Left lung (tissue), 10 donors: ENCODE results near the gene RLF. TPM values are rescaled to one million over a fixed set of nuclear protein-coding genes. Genes with fewer than 3 reads are reported as not detected.

ENCODE experiments used
- ATAC-seq: fragments of 200-7000 bp; cut with Tn5 transposase; one replicate; pipeline ENCODE4 v1.9.1; 2020; ENCODE audit warnings: moderate library complexity
- DNase-seq, 4 donors: peaks; one replicate each; pipeline ENCODE4 v3.0.0-alpha.2; 2013 to 2020
- H3K27ac ChIP-seq, 2 donors: fragments of 200-600 bp; sonication (generic) in 1 of 2; one replicate each; pipeline versions ENCODE4 v1.5.0 to v1.8.0; 2020 to 2021
- H3K27me3 ChIP-seq, 2 donors: fragments of 200-600 bp; sonication (generic) in 1 of 2; one replicate each; pipeline versions ENCODE4 v1.5.0 to v1.8.0; 2020 to 2021
- H3K36me3 ChIP-seq, 2 donors: fragments of 200-600 bp; sonication (generic) in 1 of 2; one replicate each; pipeline versions ENCODE4 v1.5.0 to v1.8.0; 2020 to 2021
- H3K4me1 ChIP-seq, 2 donors: fragments of 200-600 bp; one replicate each; pipeline ENCODE4 v1.8.0; 2021
- H3K4me3 ChIP-seq, 2 donors: fragments of 200-600 bp; sonication (generic) in 1 of 2; one replicate each; pipeline versions ENCODE4 v1.5.0 to v1.8.0; 2020 to 2021; ENCODE audit warnings: mild to moderate bottlenecking in 1 of 2
- H3K9me3 ChIP-seq, 2 donors: fragments of 200-600 bp; sonication (generic) in 1 of 2; one replicate each; pipeline versions ENCODE4 v1.5.0 to v1.8.0; 2020 to 2021
- intact Hi-C, 2 donors: fragments of 100-400 bp; cut with DNase I; formaldehyde crosslinking; loops; one replicate each; pipeline versions ENCODE4 v1.11.2 to v1.14.2; 2022
- polyA plus RNA-seq, 6 donors: library from polyadenylated mRNA; unstranded; fragments of 120-200 nt; gene quantifications; one replicate each; pipeline ENCODE4 v1.2.1, GENCODE V29; 2013; ENCODE audit not compliant: insufficient read length in 6 of 6
- total RNA-seq, 2 donors: library from RNA; stranded (reverse); fragmentation: NEBNext Ultra II Directional; extraction: Animal tissue kit (Norgen Biotek cat#: 25700); gene quantifications; one replicate each; pipeline ENCODE4 v1.2.1, GENCODE V29; 2021
- TF ChIP-seq, protein P1 (sequence below), 2 donors: fragments of 200-600 bp; sonication (generic) in 1 of 2; IDR thresholded peaks; one replicate each; pipeline versions ENCODE4 v1.5.0 to v1.8.0; 2021; ENCODE audit warnings: antibody characterized with exemption in 2 of 2
- donor health status: DM: no; HTN: yes; CAD: no.
- donor health status: DM: no; HTN: no; CAD: no.

RLF gene
- total and polyA plus RNA-seq, 8 donors: 11.2 to 34.4 (median 24.6) TPM

DNA sequence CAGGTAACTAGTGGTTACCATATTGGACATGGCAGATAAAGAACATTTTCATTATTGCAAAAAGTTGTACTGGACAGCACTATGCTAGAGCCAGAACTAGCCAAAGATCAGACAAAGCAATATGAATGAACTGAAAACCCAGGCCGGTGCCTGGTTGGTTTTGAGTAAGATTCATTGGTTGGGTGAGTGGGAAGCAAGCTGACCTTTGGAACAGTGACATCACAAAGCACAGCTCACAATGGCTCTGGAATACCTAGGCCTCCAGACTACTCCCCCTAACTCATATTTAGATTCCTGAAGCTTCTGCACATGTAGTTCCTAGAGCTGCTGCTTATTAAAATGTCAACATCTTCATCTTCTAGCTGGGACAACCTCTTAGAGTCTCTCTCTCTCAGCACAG, 86.5 kb downstream of the RLF start, which contains the start of gene TMCO2:
TSS of gene TMCO2 (plus strand) at position 283 of the 400 bp plus-strand sequence. CDS start at position 340, 57 bp downstream.
- ATAC-seq (no peak), DNase-seq (no peak)
- Histone ChIP-seq H3K36me3 (no peaks in the 10 kb centered on the region), H3K27ac (no peak within 1 kb of the TSS), H3K4me3 (no peak within 1 kb of the TSS), H3K9me3 (no peaks in the 10 kb centered on the region), H3K27me3 (no peaks in the 10 kb centered on the region), H3K4me1 (no peaks in the 10 kb centered on the region)
- TF ChIP-seq, protein P1, sequence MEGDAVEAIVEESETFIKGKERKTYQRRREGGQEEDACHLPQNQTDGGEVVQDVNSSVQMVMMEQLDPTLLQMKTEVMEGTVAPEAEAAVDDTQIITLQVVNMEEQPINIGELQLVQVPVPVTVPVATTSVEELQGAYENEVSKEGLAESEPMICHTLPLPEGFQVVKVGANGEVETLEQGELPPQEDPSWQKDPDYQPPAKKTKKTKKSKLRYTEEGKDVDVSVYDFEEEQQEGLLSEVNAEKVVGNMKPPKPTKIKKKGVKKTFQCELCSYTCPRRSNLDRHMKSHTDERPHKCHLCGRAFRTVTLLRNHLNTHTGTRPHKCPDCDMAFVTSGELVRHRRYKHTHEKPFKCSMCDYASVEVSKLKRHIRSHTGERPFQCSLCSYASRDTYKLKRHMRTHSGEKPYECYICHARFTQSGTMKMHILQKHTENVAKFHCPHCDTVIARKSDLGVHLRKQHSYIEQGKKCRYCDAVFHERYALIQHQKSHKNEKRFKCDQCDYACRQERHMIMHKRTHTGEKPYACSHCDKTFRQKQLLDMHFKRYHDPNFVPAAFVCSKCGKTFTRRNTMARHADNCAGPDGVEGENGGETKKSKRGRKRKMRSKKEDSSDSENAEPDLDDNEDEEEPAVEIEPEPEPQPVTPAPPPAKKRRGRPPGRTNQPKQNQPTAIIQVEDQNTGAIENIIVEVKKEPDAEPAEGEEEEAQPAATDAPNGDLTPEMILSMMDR (IDR thresholded peaks at IDR 0.05): no peak
- intact Hi-C loops: no loop called here

DNA sequence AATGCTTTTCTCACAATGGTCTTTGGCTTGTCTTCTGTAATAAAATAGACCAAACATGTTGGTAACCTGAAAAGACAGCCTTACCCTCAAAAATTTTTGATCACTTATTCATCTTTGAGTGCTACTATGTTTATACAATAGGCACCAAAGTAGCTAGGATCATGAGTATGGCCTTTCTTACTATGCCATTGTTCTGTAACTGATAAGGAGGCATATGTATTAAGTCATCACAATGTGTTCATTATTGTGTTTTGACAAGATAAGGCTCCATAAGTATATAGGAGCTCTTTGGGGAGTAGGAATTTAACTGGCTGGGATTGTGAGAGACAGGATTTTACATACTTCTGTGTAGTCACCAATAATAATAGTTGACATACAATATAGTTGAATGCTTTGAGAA, 87.2 kb downstream of the RLF start:
- intact Hi-C loops: no loop called here
- TF ChIP-seq, protein P1 (IDR thresholded peaks at IDR 0.05): no peak
- Histone ChIP-seq H3K4me1 (no peaks in the 10 kb centered on the region), H3K9me3 (no peaks in the 10 kb centered on the region), H3K27ac (no peak overlapping the region), H3K4me3 (no peak overlapping the region), H3K36me3 (no peaks in the 10 kb centered on the region), H3K27me3 (no peaks in the 10 kb centered on the region)
- ATAC-seq (no peak), DNase-seq (no peak)

DNA sequence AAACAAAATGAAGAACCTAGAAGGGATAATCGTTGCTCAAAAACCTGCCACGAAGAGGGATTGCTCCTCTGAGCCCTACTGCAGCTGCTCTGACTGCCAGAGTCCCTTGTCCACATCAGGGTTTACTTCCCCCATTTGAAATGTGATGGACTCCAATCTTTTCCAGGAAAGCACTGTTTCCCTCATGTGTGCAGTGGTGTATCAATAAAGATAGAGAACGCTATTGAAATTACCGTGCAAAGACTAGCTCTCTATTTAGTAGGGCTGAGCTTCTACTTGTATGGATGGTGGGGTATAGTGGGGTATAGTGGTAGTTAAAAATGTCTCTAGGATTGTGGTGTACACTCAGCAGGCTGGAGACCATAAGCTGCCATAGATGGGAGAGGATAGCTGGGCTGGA, 90.3 kb downstream of the RLF start:
- no peak overlapping the region for H3K4me3 ChIP-seq
- TF ChIP-seq, protein P1 (IDR thresholded peaks at IDR 0.05): no peak
- peaks cover 0 to 12% of the 10 kb centered on the region in 2 donors for H3K4me1 ChIP-seq
- no peak for ATAC-seq
- no peak overlapping the region for H3K27ac ChIP-seq
- H3K27me3 ChIP-seq: no peaks in the 10 kb centered on the region
- DNase-seq: no peak
- intact Hi-C loops: no loop called here
- no peaks in the 10 kb centered on the region for H3K36me3 ChIP-seq
- H3K9me3 ChIP-seq: no peaks in the 10 kb centered on the region

DNA sequence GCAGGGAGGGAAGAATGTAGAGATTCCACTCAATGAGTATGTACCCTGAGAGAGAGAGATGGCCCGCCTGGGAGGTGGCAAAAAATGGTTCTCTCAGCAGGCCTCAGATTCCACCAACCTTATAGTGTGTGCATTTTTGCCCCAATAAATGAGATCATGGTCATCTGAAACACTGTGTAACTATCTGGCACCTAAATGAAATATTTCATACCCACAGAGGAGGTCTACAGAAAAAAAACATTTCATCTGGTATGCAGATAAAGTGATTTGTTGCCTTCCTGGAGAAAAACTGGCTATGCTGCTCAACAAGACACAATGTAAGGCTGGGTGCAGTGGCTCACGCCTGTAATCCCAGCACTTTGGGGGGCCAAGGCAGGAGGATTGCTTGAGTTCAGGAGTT, 91.4 kb downstream of the RLF start:
- no peaks in the 10 kb centered on the region for H3K36me3 ChIP-seq
- no peaks in the 10 kb centered on the region for H3K27me3 ChIP-seq
- TF ChIP-seq, protein P1 (IDR thresholded peaks at IDR 0.05): no peak
- H3K4me1 ChIP-seq: peaks cover 0 to 18% of the 10 kb centered on the region in 2 donors
- ATAC-seq: no peak
- intact Hi-C loops: no loop called here
- DNase-seq: no peak
- no peaks in the 10 kb centered on the region for H3K9me3 ChIP-seq
- H3K27ac ChIP-seq: no peak overlapping the region
- H3K4me3 ChIP-seq: no peak overlapping the region

DNA sequence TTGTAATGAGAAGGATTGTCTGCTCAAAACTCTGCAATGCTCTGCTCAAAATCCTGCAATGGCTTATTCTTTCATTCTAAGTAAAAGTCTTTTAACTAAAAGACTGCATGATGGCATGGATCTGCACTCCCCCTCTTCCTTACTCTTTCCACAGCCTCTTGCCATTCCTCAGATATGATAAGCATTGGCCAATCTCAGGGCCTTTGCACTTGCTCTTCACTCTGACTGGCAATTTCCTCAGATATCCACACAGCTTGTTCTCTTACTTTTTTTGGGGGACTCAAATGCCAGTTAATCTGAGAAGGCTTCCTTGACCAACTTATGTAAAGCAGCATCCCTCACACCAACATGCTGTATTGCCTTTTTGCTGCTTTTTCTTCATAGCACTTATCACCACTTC, 94.0 kb downstream of the RLF start:
- ATAC-seq (no peak), DNase-seq (no peak)
- Histone ChIP-seq H3K36me3 (peaks cover 0 to 1% of the 10 kb centered on the region in 2 donors), H3K27me3 (no peaks in the 10 kb centered on the region), H3K4me3 (no peak overlapping the region), H3K4me1 (peaks cover 8 to 36% of the 10 kb centered on the region in 2 donors), H3K9me3 (no peaks in the 10 kb centered on the region), H3K27ac (no peak overlapping the region)
- TF ChIP-seq, protein P1 (IDR thresholded peaks at IDR 0.05): no peak
- intact Hi-C loops: no loop called here
